Upper lobe of left lung (tissue), 6 donors: ENCODE data around the gene MEGF10. TPM values are rescaled to one million over a fixed set of nuclear protein-coding genes. Genes with fewer than 3 reads are reported as not detected.
"Not testable (repeated sequence)": the region's sequence is repeated elsewhere in the genome, so short reads cannot be mapped to it uniquely, and the experiment has no call there.

ENCODE experiments used
- ATAC-seq, 2 donors: fragments of 200-7000 bp; cut with Tn5 transposase; one replicate each; pipeline ENCODE4 v1.9.1; 2022; ENCODE audit warnings: mild to moderate bottlenecking in 2 of 2, moderate library complexity in 2 of 2; ENCODE audit not compliant: low FRiP score in 2 of 2
- DNase-seq, 2 donors: peaks; one replicate each; pipeline ENCODE4 v3.0.0-alpha.2; 2019 to 2020
- H3K27ac ChIP-seq, 4 donors: fragments of 200-600 bp; sonication (generic); one replicate each; pipeline ENCODE4 v1.5.1; 2016 to 2019
- H3K27me3 ChIP-seq, 4 donors: fragments of 200-600 bp; sonication (generic); one replicate each; pipeline ENCODE4 v1.5.1; 2017 to 2019
- H3K36me3 ChIP-seq, 4 donors: fragments of 200-600 bp; sonication (generic); one replicate each; pipeline ENCODE4 v1.5.1; 2016 to 2019
- H3K4me1 ChIP-seq, 4 donors: fragments of 200-600 bp; sonication (generic); one replicate each; pipeline ENCODE4 v1.5.1; 2018 to 2019
- H3K4me3 ChIP-seq, 4 donors: fragments of 200-600 bp; sonication (generic); one replicate each; pipeline ENCODE4 v1.5.1; 2017 to 2019; ENCODE audit warnings: mild to moderate bottlenecking in 2 of 4, moderate library complexity in 1 of 4
- H3K9me3 ChIP-seq, 4 donors: fragments of 200-600 bp; sonication (generic); one replicate each; pipeline ENCODE4 v1.5.1; 2018 to 2019
- EP300 ChIP-seq, 4 donors: sonication (generic); formaldehyde crosslinking; IDR thresholded peaks; one replicate each; pipeline ENCODE4 v1.5.1; 2017; ENCODE audit warnings: antibody characterized with exemption in 4 of 4, control low read depth in 2 of 4
- POLR2A ChIP-seq, 4 donors: fragments of 450-650 bp; IDR thresholded peaks; one replicate each; pipeline ENCODE4 v1.5.1; 2016 to 2017; ENCODE audit warnings: antibody characterized with exemption in 4 of 4, mild to moderate bottlenecking in 2 of 4
- POLR2AphosphoS5 ChIP-seq, 2 donors: sonication (generic); formaldehyde crosslinking; IDR thresholded peaks; one replicate each; pipeline ENCODE4 v1.5.1; 2017; ENCODE audit warnings: antibody characterized with exemption in 2 of 2
- WGBS, 2 donors: methylation state at CpG; one replicate each; pipeline ENCODE4 v1.1.5; 2017 to 2018; 5-methylcytosine and 5-hydroxymethylcytosine counted together
- total RNA-seq, 6 donors: library from RNA; depleted of rRNA in 4 of 6; stranded (reverse); fragments of >200 nt in 4 of 6; gene quantifications; one replicate each; pipeline versions ENCODE4 v1.1.0 to v1.2.1, GENCODE V29; 2016 to 2021
- TF ChIP-seq, protein P1 (sequence below), 6 experiments: fragments of 450-650 bp in 4 of 6; fragments of 200-600 bp in 2 of 6; sonication (generic) in 2 of 6; IDR thresholded peaks; one replicate each; pipeline ENCODE4 v1.5.1; 2016 to 2019; ENCODE audit warnings: antibody characterized with exemption in 6 of 6
- donor health status: DM: no; HTN: no; CAD: no; lungs with moderate emphysema.
- donor health status: DM: no; HTN: yes; CAD: no; lungs with severe emphysema.

MEGF10 gene
- 1 to 10 TPM in 1 of 6 donors, under 1 TPM in 2, not detected in 3; under 0.01 to 3.3 (median 0.17) TPM for total RNA-seq

DNA sequence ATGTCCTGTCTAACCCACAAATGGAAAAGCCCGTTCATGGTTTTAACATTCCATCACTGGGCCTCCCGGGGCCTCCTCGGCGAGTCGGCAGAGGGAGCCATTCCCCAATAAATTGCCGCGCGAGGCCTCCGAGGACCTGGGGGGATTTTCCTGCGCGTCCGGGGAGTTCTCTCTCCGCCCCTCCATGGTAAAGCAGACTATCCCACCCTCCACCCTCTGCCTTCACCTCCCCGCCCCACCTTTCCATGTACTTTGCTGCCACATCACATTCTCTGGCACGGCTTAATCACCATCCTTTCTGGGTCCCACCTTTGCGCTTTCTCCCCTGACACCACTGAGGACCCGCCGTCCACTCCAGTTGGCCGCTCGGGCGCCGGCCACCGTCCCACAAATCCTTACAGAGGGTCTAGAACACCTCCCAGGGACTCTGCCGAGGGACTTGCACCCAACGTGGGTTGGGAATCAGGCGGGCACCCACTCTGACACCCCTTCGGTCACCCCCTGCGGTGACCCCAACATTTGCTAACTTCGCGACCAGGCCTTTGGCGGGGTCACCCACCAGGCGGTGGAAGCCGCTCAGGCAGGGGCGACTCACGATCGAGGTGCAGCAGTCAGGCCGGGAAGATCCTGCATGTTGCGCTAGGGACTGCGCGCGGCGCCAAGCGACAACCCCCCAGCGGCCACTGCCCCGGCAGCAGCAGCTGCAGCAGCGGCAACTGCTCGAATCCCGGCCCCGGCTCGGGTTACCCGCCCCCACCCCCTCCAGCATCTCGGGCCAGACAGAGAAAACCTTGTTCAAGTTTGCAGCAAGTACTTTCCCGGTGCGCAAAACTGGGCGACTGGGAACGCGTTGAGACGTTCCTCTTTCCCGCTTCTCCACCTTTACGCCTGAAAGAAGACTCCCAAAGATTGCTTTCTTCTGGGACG lies at the start of gene MEGF10:
Gene MEGF10 (plus strand): TSS at position 778 of the 927 bp plus-strand sequence. CDS start 40,513 bp downstream, outside the sequence.
- Histone ChIP-seq H3K36me3 (no peaks in the 10 kb centered on the region), H3K9me3 (no peaks in the 10 kb centered on the region), H3K4me3 (peak within 1 kb of the TSS in 3 of 4 donors; percentile 4 to 27 (median 16)), H3K4me1 (peaks cover 7 to 15% (median 10%) of the 10 kb centered on the region in 4 donors), H3K27me3 (peaks cover 0 to 9% (median 0%) of the 10 kb centered on the region in 4 donors), H3K27ac (no peak within 1 kb of the TSS)
- no peak for TF ChIP-seq EP300 (IDR thresholded peaks at IDR 0.05)
- no peak for TF ChIP-seq POLR2A (IDR thresholded peaks at IDR 0.05)
- TF ChIP-seq POLR2AphosphoS5 (IDR thresholded peaks at IDR 0.05): no peak
- TF ChIP-seq, protein P1, sequence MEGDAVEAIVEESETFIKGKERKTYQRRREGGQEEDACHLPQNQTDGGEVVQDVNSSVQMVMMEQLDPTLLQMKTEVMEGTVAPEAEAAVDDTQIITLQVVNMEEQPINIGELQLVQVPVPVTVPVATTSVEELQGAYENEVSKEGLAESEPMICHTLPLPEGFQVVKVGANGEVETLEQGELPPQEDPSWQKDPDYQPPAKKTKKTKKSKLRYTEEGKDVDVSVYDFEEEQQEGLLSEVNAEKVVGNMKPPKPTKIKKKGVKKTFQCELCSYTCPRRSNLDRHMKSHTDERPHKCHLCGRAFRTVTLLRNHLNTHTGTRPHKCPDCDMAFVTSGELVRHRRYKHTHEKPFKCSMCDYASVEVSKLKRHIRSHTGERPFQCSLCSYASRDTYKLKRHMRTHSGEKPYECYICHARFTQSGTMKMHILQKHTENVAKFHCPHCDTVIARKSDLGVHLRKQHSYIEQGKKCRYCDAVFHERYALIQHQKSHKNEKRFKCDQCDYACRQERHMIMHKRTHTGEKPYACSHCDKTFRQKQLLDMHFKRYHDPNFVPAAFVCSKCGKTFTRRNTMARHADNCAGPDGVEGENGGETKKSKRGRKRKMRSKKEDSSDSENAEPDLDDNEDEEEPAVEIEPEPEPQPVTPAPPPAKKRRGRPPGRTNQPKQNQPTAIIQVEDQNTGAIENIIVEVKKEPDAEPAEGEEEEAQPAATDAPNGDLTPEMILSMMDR (IDR thresholded peaks at IDR 0.05): peak in 4 of 6 experiments; percentile 14 to 32 (median 16)
- DNase-seq (peak in 1 of 2 donors; percentile 79), ATAC-seq (peak; percentile 11 to 60)
- 3% methylated on average over 26 to 38 of the region's 61 CpGs for WGBS, 2 donors

DNA sequence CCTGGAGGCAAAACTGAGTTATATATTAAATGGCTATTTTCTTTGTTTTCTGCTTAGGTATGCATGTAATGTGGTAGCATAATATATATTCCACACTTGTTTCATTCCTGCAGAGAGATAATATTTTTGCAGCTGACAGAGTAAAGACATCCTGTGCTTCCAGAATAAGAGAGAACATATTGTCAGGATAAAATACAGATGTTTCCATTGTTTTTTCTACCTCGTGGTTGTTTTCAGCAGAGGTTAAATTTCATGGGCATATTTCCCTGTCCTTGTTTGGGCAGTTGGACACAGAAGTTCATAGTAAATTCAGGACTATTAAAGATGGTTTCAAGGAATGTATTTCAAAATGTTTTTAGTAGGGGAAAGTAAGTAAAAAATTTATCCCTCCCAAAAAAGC lies 47.6 kb upstream of the MEGF10 start:
- Histone ChIP-seq H3K9me3 (peaks cover 0 to 6% (median 0%) of the 10 kb centered on the region in 4 donors), H3K27me3 (no peaks in the 10 kb centered on the region), H3K36me3 (no peaks in the 10 kb centered on the region), H3K4me3 (no peak overlapping the region), H3K27ac (no peak overlapping the region), H3K4me1 (no peaks in the 10 kb centered on the region)
- DNase-seq: no peak
- WGBS, 2 donors: 23 to 47% methylated on average over 1 of the region's 1 CpG
- no peak for TF ChIP-seq POLR2A (IDR thresholded peaks at IDR 0.05)
- TF ChIP-seq POLR2AphosphoS5 (IDR thresholded peaks at IDR 0.05): no peak
- TF ChIP-seq EP300 (IDR thresholded peaks at IDR 0.05): no peak
- ATAC-seq: no peak

GRCh38 chr5:127254729-127255284 lies 35.8 kb upstream of the MEGF10 start:
- H3K4me1 ChIP-seq: no peaks in the 10 kb centered on the region
- H3K9me3 ChIP-seq: peaks cover 0 to 12% (median 5%) of the 10 kb centered on the region in 4 donors
- 96 to 98% methylated on average over 3 of the region's 3 CpGs for WGBS, 2 donors
- DNase-seq: no peak
- no peak overlapping the region for H3K27ac ChIP-seq
- H3K27me3 ChIP-seq: no peaks in the 10 kb centered on the region
- no peak overlapping the region for H3K4me3 ChIP-seq
- no peak for TF ChIP-seq EP300 (IDR thresholded peaks at IDR 0.05)
- no peak for TF ChIP-seq POLR2A (IDR thresholded peaks at IDR 0.05)
- no peak for TF ChIP-seq POLR2AphosphoS5 (IDR thresholded peaks at IDR 0.05)
- TF ChIP-seq, protein P1 (IDR thresholded peaks at IDR 0.05): no peak
- no peak for ATAC-seq
- H3K36me3 ChIP-seq: no peaks in the 10 kb centered on the region

GRCh38 chr5:127256886-127257597 lies 33.6 kb upstream of the MEGF10 start:
- DNase-seq (no peak), ATAC-seq (no peak)
- peaks cover 0 to 12% (median 5%) of the 10 kb centered on the region in 4 donors for H3K9me3 ChIP-seq
- WGBS, 2 donors: 69 to 82% methylated on average over 2 of the region's 2 CpGs
- no peaks in the 10 kb centered on the region for H3K4me1 ChIP-seq
- H3K27me3 ChIP-seq: no peaks in the 10 kb centered on the region
- TF ChIP-seq POLR2A (IDR thresholded peaks at IDR 0.05) (no peak), EP300 (IDR thresholded peaks at IDR 0.05) (no peak), POLR2AphosphoS5 (IDR thresholded peaks at IDR 0.05) (no peak)
- TF ChIP-seq, protein P1 (IDR thresholded peaks at IDR 0.05): no peak
- no peaks in the 10 kb centered on the region for H3K36me3 ChIP-seq
- H3K4me3 ChIP-seq: no peak overlapping the region
- no peak overlapping the region for H3K27ac ChIP-seq

GRCh38 chr5:127260686-127261085 lies 29.9 kb upstream of the MEGF10 start:
- DNase-seq (no peak), ATAC-seq (no peak)
- WGBS, 2 donors: 83 to 89% methylated on average over 3 of the region's 3 CpGs
- no peak overlapping the region for H3K4me3 ChIP-seq
- no peaks in the 10 kb centered on the region for H3K9me3 ChIP-seq
- H3K4me1 ChIP-seq: no peaks in the 10 kb centered on the region
- no peaks in the 10 kb centered on the region for H3K27me3 ChIP-seq
- no peak overlapping the region for H3K27ac ChIP-seq
- no peaks in the 10 kb centered on the region for H3K36me3 ChIP-seq
- TF ChIP-seq, protein P1 (IDR thresholded peaks at IDR 0.05): no peak
- TF ChIP-seq POLR2A (IDR thresholded peaks at IDR 0.05): no peak

- H3K9me3 ChIP-seq, DNase-seq, H3K27me3 ChIP-seq, ATAC-seq, H3K36me3 ChIP-seq, H3K4me3 ChIP-seq, H3K4me1 ChIP-seq, H3K27ac ChIP-seq: not testable (repeated sequence)
- 100% methylated on average over 1 of the region's 1 CpG for WGBS, 2 donors
These were observed 25.1 kb upstream of the MEGF10 start for GRCh38 chr5:127265473-127265872.

- not testable (repeated sequence) for H3K4me3 ChIP-seq, H3K27ac ChIP-seq, H3K36me3 ChIP-seq, H3K4me1 ChIP-seq, ATAC-seq, H3K9me3 ChIP-seq, H3K27me3 ChIP-seq
- DNase-seq: peak in 1 of 2 donors; percentile 60
- WGBS, 2 donors: 33 to 38% methylated on average over 8 to 9 of the region's 9 CpGs
These were observed 22.3 kb upstream of the MEGF10 start for GRCh38 chr5:127268342-127268741.
